Epithelial cell of prostate (primary cell): ENCODE results near the gene ZNF618.

ENCODE experiments used
- DNase-seq: peaks from one replicate; pipeline ENCODE4 v3.0.0-alpha.2; 2011; ENCODE audit warnings: low read depth, low spot score
- H3K27ac ChIP-seq: fragments of 450-650 bp; 2 replicates; pipeline ENCODE4 v1.5.1; 2017; ENCODE audit warnings: mild to moderate bottlenecking

Gene ZNF618

GRCh38 chr9:113978725-113979342 lies 102.7 kb downstream of the ZNF618 start:
- no peak for DNase-seq
- no peak overlapping the region for H3K27ac ChIP-seq

GRCh38 chr9:113979343-113980127 lies 103.4 kb downstream of the ZNF618 start:
- no peak for DNase-seq
- H3K27ac ChIP-seq: no peak overlapping the region

- no peak for DNase-seq
- no peak overlapping the region for H3K27ac ChIP-seq
Observed at GRCh38 chr9:113984639-113985380, 108.7 kb downstream of the ZNF618 start.

- no peak overlapping the region for H3K27ac ChIP-seq
- DNase-seq: no peak
Observed at GRCh38 chr9:113985968-113986585, 110.0 kb downstream of the ZNF618 start.

GRCh38 chr9:113986931-113987330 lies 110.8 kb downstream of the ZNF618 start:
- no peak overlapping the region for H3K27ac ChIP-seq
- no peak for DNase-seq

- no peak overlapping the region for H3K27ac ChIP-seq
- DNase-seq: no peak
Observed at GRCh38 chr9:113987526-113987925, 111.4 kb downstream of the ZNF618 start.

- DNase-seq: no peak
- no peak overlapping the region for H3K27ac ChIP-seq
Observed at GRCh38 chr9:113988385-113989016, 112.4 kb downstream of the ZNF618 start.

GRCh38 chr9:113989017-113989713 lies 113.1 kb downstream of the ZNF618 start:
- no peak overlapping the region for H3K27ac ChIP-seq
- DNase-seq: no peak

GRCh38 chr9:113989714-113990569 lies 113.8 kb downstream of the ZNF618 start:
- no peak for DNase-seq
- H3K27ac ChIP-seq: no peak overlapping the region

- no peak overlapping the region for H3K27ac ChIP-seq
- DNase-seq: no peak
Observed at GRCh38 chr9:113990570-113990907, 114.4 kb downstream of the ZNF618 start.

- no peak for DNase-seq
- H3K27ac ChIP-seq: no peak overlapping the region
Observed at GRCh38 chr9:113990975-113991471, 114.9 kb downstream of the ZNF618 start.

GRCh38 chr9:113991714-113992113 lies 115.6 kb downstream of the ZNF618 start:
- DNase-seq: no peak
- H3K27ac ChIP-seq: no peak overlapping the region

GRCh38 chr9:113992276-113992951 lies 116.3 kb downstream of the ZNF618 start:
- no peak for DNase-seq
- no peak overlapping the region for H3K27ac ChIP-seq

- H3K27ac ChIP-seq: no peak overlapping the region
- DNase-seq: no peak
Observed at GRCh38 chr9:113992994-113993393, 116.9 kb downstream of the ZNF618 start.

GRCh38 chr9:113993838-113994540 lies 117.9 kb downstream of the ZNF618 start:
- DNase-seq: peak; percentile 26
- no peak overlapping the region for H3K27ac ChIP-seq

- DNase-seq: no peak
- no peak overlapping the region for H3K27ac ChIP-seq
Observed at GRCh38 chr9:113995401-113995800, 119.3 kb downstream of the ZNF618 start.

- DNase-seq: no peak
- H3K27ac ChIP-seq: no peak overlapping the region
Observed at GRCh38 chr9:113995963-113996362, 119.9 kb downstream of the ZNF618 start.
